ENCODE data around the gene RNF144A.

GRCh38 chr2:7030810-7031209, 113.6 kb downstream of the RNF144A start:
- no peak for TF ChIP-seq CEBPB (IDR thresholded peaks at IDR 0.05)
- TF ChIP-seq MAX (IDR thresholded peaks at IDR 0.05), result no peak
- TF ChIP-seq REST (IDR thresholded peaks at IDR 0.05; ENCODE audit: low read depth), result no peak
- TF ChIP-seq TAF1 (IDR thresholded peaks at IDR 0.05; ENCODE audit: low read depth), result no peak
- TF ChIP-seq EP300 (IDR thresholded peaks at IDR 0.05; ENCODE audit: borderline replicate concordance), result no peak
- no peak for TF ChIP-seq TEAD4 (IDR thresholded peaks at IDR 0.05)
- TF ChIP-seq NFIC (IDR thresholded peaks at IDR 0.05), result no peak
- no peak for TF ChIP-seq USF1 (IDR thresholded peaks at IDR 0.05)

Measured in Ishikawa (cell line).